ENCODE measurements around the gene INSIG2.

Gene INSIG2

GRCh38 chr2:118130385-118130784, 42.1 kb downstream of the INSIG2 start:
- no peak for TF ChIP-seq REST (IDR thresholded peaks at IDR 0.05; ENCODE audit: insufficient read depth in 1 of 2, low read depth in 2 of 2, low read length in 2 of 2)
- TF ChIP-seq SIN3A (IDR thresholded peaks at IDR 0.05; ENCODE audit: borderline replicate concordance, insufficient read depth, low read length) = no peak
- TF ChIP-seq FOXP2 (optimal IDR thresholded peaks at IDR 0.05; ENCODE audit: borderline replicate concordance, extremely low read depth, extremely low read length, insufficient read depth) = no peak
- TF ChIP-seq POLR2AphosphoS5 (IDR thresholded peaks at IDR 0.05; ENCODE audit: low read depth, low read length) = no peak
- no peak for TF ChIP-seq TAF1 (IDR thresholded peaks at IDR 0.05; ENCODE audit: borderline replicate concordance, insufficient read depth, low read length)

- TF ChIP-seq SIN3A (IDR thresholded peaks at IDR 0.05; ENCODE audit: borderline replicate concordance, insufficient read depth, low read length) (no peak), REST (IDR thresholded peaks at IDR 0.05; ENCODE audit: insufficient read depth in 1 of 2, low read depth in 2 of 2, low read length in 2 of 2) (no peak), POLR2AphosphoS5 (IDR thresholded peaks at IDR 0.05; ENCODE audit: low read depth, low read length) (no peak), FOXP2 (optimal IDR thresholded peaks at IDR 0.05; ENCODE audit: borderline replicate concordance, extremely low read depth, extremely low read length, insufficient read depth) (no peak), TAF1 (IDR thresholded peaks at IDR 0.05; ENCODE audit: borderline replicate concordance, insufficient read depth, low read length) (no peak)
Measured at GRCh38 chr2:118131771-118132170, 43.5 kb downstream of the INSIG2 start.

GRCh38 chr2:118133916-118134315, 45.6 kb downstream of the INSIG2 start:
- TF ChIP-seq POLR2AphosphoS5 (IDR thresholded peaks at IDR 0.05; ENCODE audit: low read depth, low read length) = no peak
- no peak for TF ChIP-seq REST (IDR thresholded peaks at IDR 0.05; ENCODE audit: insufficient read depth in 1 of 2, low read depth in 2 of 2, low read length in 2 of 2)
- no peak for TF ChIP-seq FOXP2 (optimal IDR thresholded peaks at IDR 0.05; ENCODE audit: borderline replicate concordance, extremely low read depth, extremely low read length, insufficient read depth)
- TF ChIP-seq TAF1 (IDR thresholded peaks at IDR 0.05; ENCODE audit: borderline replicate concordance, insufficient read depth, low read length) = no peak
- TF ChIP-seq SIN3A (IDR thresholded peaks at IDR 0.05; ENCODE audit: borderline replicate concordance, insufficient read depth, low read length) = no peak

GRCh38 chr2:118134650-118135049, 46.4 kb downstream of the INSIG2 start:
- TF ChIP-seq POLR2AphosphoS5 (IDR thresholded peaks at IDR 0.05; ENCODE audit: low read depth, low read length) = no peak
- TF ChIP-seq REST (IDR thresholded peaks at IDR 0.05; ENCODE audit: insufficient read depth in 1 of 2, low read depth in 2 of 2, low read length in 2 of 2) = no peak
- no peak for TF ChIP-seq TAF1 (IDR thresholded peaks at IDR 0.05; ENCODE audit: borderline replicate concordance, insufficient read depth, low read length)

GRCh38 chr2:118145207-118145606, 56.9 kb downstream of the INSIG2 start:
- no peak for TF ChIP-seq TAF1 (IDR thresholded peaks at IDR 0.05; ENCODE audit: borderline replicate concordance, insufficient read depth, low read length)
- no peak for TF ChIP-seq REST (IDR thresholded peaks at IDR 0.05; ENCODE audit: insufficient read depth in 1 of 2, low read depth in 2 of 2, low read length in 2 of 2)

Measured in PFSK-1 (cell line).